GM19025 (cell line): ENCODE measurements around the gene RBM47.

ENCODE experiments used
- ATAC-seq: cut with Tn5 transposase; IDR thresholded peaks from one replicate; pipeline ENCODE4 v1.9.1; 2021; ENCODE audit warnings: mild to moderate bottlenecking, low read depth, moderate library complexity; ENCODE audit not compliant: unreplicated experiment

Gene RBM47

DNA sequence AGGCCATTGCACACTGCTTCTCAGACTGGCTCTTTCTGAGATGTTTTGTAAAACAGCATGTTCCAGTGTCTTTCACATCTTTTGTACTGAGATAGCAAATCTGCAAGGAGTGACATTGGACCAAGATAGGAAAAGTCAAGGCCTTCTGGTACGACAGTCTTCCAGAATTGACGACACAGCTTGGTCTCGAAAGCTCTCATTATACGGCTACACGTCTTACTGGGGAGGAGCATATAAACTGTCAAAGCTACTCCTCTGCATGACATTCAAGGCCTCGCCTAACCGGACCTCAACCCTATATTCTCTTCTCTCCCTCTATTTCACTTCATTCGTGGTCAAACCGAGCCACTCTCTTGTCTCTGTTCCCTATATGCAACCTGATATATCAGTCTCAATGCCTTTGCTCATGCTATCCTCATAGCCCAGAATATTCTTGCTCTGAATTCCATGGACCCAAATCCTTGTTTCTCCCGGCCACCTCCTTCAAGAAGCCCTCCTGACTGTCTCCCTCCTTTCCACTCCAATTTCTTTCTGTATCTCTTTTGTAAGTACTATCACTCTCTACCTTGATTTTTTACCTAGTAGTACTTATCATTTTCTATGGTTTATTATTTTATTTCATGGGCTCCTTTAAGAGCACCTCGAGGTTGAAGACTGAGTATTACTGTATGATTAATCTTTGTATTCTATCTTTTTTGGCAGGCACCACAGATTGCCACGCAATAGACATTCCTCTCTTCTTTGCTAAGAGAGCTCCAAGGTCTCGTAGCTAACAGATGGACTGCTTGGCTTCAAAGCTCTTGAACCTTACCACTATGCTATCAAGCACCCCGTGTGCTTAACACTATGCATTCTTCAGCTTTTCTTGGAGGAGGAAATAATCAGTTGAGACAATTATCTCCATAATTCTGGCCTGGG, 35.1 kb downstream of the RBM47 start:
- ATAC-seq: no peak

DNA sequence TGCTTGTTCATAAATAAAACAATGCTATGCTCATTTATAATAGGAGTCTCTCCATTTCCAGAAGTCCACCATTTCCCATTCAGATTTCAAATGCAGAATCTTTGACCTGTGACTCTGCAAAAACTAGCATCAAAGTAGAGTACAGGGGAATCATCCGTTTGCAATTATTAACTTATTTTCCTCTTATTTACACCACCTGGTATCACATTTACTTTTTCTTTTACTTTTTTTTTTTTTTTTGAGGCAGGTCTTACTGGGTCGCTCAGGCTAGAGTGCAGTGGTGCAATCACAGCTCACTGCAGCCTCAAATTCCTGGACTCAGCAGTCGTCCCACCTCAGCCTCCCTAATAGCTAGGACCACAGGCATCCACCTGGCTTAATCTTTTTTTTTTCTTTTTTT, 37.6 kb downstream of the RBM47 start:
- ATAC-seq: no peak

DNA sequence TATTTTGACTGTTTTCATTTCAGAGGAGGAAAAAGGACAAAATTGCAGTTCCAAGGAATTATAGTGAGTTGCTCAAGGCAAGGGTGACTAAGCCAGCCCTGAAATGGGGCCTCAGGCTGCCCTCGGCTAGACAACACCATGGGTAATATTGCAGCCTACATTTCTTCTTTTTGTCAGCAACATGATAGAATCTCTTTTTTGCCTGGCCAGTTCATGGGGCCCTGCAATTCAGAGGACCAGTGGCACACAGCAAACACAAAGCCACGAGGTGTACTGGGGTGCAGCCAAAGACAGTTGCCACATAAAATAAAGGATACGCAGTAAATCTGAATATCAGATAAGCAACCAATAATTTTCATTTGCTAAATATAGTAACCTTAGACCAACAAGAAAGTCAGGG, 41.8 kb downstream of the RBM47 start:
- no peak for ATAC-seq

DNA sequence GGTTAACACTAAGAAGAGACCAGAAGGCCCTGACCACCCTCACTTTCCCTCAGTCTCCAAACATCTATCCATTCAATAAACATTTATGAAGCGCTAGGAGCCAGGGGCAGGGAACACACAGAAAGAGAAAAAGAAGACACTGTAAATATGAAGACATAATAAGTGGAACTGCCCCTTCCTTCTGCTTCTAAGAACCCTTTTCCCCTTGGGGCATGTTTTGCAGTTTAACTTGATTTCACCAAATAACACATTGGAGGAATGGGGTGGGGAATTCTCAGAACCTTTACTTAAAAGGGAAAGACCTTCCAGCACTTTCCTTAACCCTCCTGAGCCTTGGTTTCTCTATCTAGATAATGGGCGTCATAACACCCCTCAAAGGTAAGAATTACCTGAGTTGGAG, 42.3 kb downstream of the RBM47 start:
- ATAC-seq: no peak

- no peak for ATAC-seq
Observed at GRCh38 chr4:40586729-40587128, 42.9 kb downstream of the RBM47 start.

- ATAC-seq: no peak
Observed at GRCh38 chr4:40586034-40586433, 43.6 kb downstream of the RBM47 start.

- ATAC-seq: no peak
Observed at GRCh38 chr4:40585201-40585799, 44.4 kb downstream of the RBM47 start.

DNA sequence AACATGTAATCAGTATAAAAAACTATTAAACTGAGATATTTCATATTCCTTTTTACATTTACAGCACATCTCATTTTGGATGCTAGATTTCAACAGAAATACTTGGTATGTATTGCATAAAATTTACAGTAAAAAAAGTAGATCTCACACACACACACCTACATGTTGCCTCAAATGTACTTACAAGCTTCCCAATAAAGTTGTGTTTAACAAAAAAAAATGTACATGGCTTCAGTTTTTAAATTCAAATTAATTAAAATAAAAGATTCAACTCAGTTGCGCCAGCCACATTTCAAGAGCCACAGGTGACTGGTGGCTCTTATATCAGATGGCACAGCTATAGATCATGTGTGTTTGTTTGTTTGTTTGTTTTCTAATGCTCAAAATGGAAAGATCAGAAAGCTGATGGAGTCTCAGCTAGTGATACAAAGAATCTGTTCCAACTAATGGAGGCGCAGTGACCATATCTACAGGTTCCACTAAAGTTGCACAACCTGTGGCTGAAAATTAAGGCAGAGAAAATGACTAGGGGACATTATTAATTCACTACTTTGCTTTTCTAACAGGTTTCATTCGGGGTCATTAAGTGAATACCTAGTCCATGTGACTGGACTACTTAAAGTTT, 45.0 kb downstream of the RBM47 start:
- no peak for ATAC-seq

GRCh38 chr4:40583850-40584439, 45.7 kb downstream of the RBM47 start:
- no peak for ATAC-seq

DNA sequence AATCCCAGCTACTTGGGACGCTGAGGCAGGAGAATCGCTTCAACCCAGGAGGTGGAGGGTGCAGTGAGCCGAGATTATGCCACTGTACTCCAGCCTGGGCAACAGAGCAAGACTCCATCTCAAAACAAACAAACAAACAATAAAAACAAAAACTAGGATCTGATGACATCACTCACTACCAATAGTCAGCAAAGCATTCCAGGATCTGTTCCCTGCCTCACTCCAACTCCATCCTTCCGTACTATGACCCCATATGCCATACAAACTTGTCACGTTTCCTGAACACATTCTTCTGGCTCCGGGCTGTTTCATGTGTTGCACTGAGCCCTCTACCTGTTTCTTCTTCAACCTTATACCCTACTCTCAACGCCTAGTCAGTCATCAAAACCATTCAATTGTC, 47.3 kb downstream of the RBM47 start:
- ATAC-seq: no peak

GRCh38 chr4:40581254-40582140, 48.2 kb downstream of the RBM47 start:
- ATAC-seq: no peak

- no peak for ATAC-seq
Observed at GRCh38 chr4:40579983-40580382, 49.7 kb downstream of the RBM47 start.

DNA sequence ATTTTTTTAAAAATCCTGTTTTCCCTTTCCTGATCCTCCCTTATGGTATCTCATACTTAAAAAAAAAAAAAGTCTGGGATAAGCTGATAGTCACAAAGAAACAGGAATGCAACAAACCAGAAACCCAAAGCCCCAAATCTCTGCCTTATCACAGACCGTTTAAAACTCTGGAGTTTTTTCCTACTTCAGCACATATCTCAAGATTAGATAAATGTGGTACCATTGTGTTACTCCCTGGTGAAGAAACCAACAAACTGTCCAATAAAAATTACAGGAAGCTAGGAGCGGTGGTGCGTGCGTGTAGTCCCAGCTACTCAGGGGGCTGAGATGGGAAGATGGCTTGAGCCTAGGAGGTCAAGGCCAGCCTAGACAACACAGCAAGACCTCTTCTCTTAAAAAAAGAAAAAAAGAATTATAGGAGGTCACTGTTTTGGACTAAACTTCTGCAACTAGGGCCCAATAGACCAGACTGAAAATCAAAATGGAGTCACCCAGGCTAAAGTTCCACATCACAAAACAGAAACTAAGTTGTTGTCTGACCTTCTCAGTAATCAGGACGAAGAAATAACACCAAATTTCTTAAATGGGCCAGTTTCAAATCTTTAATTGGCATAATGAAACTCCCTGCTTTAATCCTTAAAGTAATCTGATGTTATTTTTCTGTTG, 51.9 kb downstream of the RBM47 start:
- no peak for ATAC-seq

- peak; percentile 65 for ATAC-seq
Observed at GRCh38 chr4:40576651-40577480, 52.8 kb downstream of the RBM47 start.

- ATAC-seq: no peak
Observed at GRCh38 chr4:40575846-40576245, 53.8 kb downstream of the RBM47 start.

- ATAC-seq: no peak
Observed at GRCh38 chr4:40573593-40574311, 55.9 kb downstream of the RBM47 start.

DNA sequence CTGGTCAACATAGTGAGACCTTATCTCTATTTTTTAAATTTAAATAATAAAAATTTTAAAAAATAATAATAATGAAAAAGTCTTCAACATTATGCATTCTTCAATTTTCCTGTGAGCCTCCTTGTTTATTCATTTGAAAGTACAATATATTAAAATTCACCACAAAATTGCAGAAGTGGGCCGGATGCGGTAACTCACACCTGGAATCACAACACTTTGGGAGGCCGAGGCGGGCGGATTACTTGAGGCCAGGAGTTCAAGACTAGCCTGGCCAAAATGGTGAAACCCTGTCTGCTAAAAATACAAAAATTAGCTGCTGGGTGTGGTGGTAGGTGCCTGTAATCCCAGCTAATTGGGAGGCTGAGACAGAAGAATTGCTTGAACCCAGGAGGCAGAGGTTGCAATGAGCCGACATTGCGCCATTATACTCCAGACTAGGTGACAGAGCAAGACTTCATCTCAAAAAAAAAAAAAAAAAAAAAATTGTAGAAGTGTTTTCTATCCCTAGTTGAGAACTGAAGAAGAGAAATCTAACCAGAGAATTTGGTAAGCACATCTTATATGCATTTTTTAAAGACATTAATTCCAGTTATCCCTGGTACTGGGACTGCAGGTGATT, 56.9 kb downstream of the RBM47 start:
- ATAC-seq: no peak

DNA sequence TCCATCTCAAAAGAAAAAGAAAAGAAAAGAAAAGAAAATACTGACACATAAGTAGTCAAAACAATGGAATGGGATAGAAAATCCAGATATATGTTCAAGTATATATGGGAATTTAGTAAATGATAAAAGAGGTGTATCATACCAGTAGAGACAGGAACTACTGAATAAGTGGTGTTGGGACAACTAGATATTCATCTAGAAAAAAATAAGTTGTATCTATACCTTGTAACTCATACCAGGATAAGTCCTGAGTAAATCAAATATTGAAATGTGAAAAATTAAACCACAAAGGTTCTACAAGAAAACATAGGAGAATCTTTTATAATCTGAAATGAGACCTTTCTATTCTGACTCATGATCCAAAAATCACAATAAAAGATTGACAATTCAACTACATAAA, 58.5 kb downstream of the RBM47 start:
- no peak for ATAC-seq
